Fibroblast of lung (primary cell): ENCODE data around the gene POFUT2. TPM values are rescaled to one million over a fixed set of nuclear protein-coding genes. Genes with fewer than 3 reads are reported as not detected.

Experiments used
- DNase-seq, 2 donors: peaks; one replicate each; pipeline versions ENCODE4 v3.0.0 to v3.0.0-alpha.2; 2010; ENCODE audit warnings: low read depth in 2 of 2
- H2AFZ ChIP-seq: 2 replicates; pipeline ENCODE4 v1.5.1; 2012; ENCODE audit warnings: low read length, control low read depth, inconsistent platforms
- H3K27ac ChIP-seq: 2 replicates; pipeline ENCODE4 v1.5.1; 2011; ENCODE audit warnings: low read length, control low read depth; ENCODE audit not compliant: insufficient read depth
- H3K27me3 ChIP-seq: 2 replicates; pipeline ENCODE4 v1.5.1; 2011; ENCODE audit warnings: mild to moderate bottlenecking, low read length; ENCODE audit not compliant: control insufficient read depth, insufficient read depth
- H3K36me3 ChIP-seq: 2 replicates; pipeline ENCODE4 v1.5.1; 2011; ENCODE audit warnings: low read length; ENCODE audit not compliant: control insufficient read depth, insufficient read depth
- H3K4me1 ChIP-seq: 2 replicates; pipeline ENCODE4 v1.5.1; 2011; ENCODE audit warnings: low read length; ENCODE audit not compliant: control insufficient read depth, insufficient read depth; ENCODE audit errors: extremely low read depth
- H3K4me2 ChIP-seq: 2 replicates; pipeline ENCODE4 v1.5.1; 2011; ENCODE audit warnings: low read length, control low read depth; ENCODE audit not compliant: insufficient read depth; ENCODE audit errors: extremely low read depth
- H3K4me3 ChIP-seq, 4 experiments: fragments of 200-600 bp in 1 of 4; sonication (generic) in 1 of 4; replicated peaks in 1 of 4; 2 replicates each; pipeline ENCODE4 v1.5.1; 2011 to 2016; ENCODE audit warnings: low read length in 4 of 4, low read depth in 3 of 4, mild to moderate bottlenecking in 3 of 4, control low read depth in 2 of 4, inconsistent platforms in 1 of 4, mixed read lengths in 1 of 4; ENCODE audit not compliant: insufficient read depth in 1 of 4; ENCODE audit errors: control extremely low read depth in 1 of 4
- H3K79me2 ChIP-seq: 2 replicates; pipeline ENCODE4 v1.5.1; 2012; ENCODE audit warnings: mild to moderate bottlenecking, low read length, inconsistent platforms; ENCODE audit not compliant: control insufficient read depth, insufficient read depth
- H3K9ac ChIP-seq: 2 replicates; pipeline ENCODE4 v1.5.1; 2011; ENCODE audit warnings: mild to moderate bottlenecking, low read length, control low read depth; ENCODE audit not compliant: insufficient read depth
- H3K9me3 ChIP-seq: 2 replicates; pipeline ENCODE4 v1.5.1; 2012; ENCODE audit warnings: low read depth, low read length; ENCODE audit not compliant: control insufficient read depth, insufficient read depth
- H4K20me1 ChIP-seq: 2 replicates; pipeline ENCODE4 v1.5.1; 2011; ENCODE audit warnings: low read length; ENCODE audit not compliant: control insufficient read depth, insufficient read depth; ENCODE audit errors: extremely low read depth
- EZH2 ChIP-seq: IDR thresholded peaks from 2 replicates; pipeline ENCODE4 v1.5.1; 2012; ENCODE audit warnings: low read length, control low read depth, mild to moderate bottlenecking; ENCODE audit errors: missing control alignments
- polyA plus RNA-seq, 2 donors: library from polyadenylated mRNA; depleted of rRNA in 1 of 2; stranded (reverse) in 1 of 2; unstranded in 1 of 2; fragments of >200 nt; gene quantifications; 2 replicates each; pipeline ENCODE4 v1.2.1, GENCODE V29; 2011 to 2012; ENCODE audit warnings: missing spikeins in 1 of 2
- total RNA-seq: library from RNA; depleted of rRNA; stranded (reverse); fragments of >200 nt; gene quantifications from 2 replicates; pipeline ENCODE4 v1.2.1, GENCODE V29; 2014
- TF ChIP-seq, protein P1 (sequence below), 2 donors: IDR thresholded peaks in 1 of 2; conservative IDR thresholded peaks in 1 of 2; 1 replicate in 1 of 2; 2 replicates in 1 of 2; pipeline ENCODE4 v1.5.1; 2011 to 2012; ENCODE audit warnings: low read length in 2 of 2, control low read depth in 1 of 2, inconsistent platforms in 1 of 2, low read depth in 1 of 2, mild to moderate bottlenecking in 1 of 2

Gene POFUT2
- total and polyA plus RNA-seq, 2 donors (not counting 1 experiment from before 2014, with no cell fraction given), result 56.0 to 60.3 TPM

- Histone ChIP-seq H3K9me3 (no peaks in the 10 kb centered on the region), H3K27ac (no peak overlapping the region), H3K79me2 (no peaks in the 10 kb centered on the region), H3K27me3 (peaks cover 19% of the 10 kb centered on the region), H2AFZ (no peak overlapping the region), H4K20me1 (no peaks in the 10 kb centered on the region), H3K4me2 (no peak overlapping the region), H3K4me1 (peaks cover 3% of the 10 kb centered on the region), H3K4me3 (no peak overlapping the region), H3K9ac (no peak overlapping the region), H3K36me3 (no peaks in the 10 kb centered on the region)
- no peak for DNase-seq
- TF ChIP-seq, protein P1, sequence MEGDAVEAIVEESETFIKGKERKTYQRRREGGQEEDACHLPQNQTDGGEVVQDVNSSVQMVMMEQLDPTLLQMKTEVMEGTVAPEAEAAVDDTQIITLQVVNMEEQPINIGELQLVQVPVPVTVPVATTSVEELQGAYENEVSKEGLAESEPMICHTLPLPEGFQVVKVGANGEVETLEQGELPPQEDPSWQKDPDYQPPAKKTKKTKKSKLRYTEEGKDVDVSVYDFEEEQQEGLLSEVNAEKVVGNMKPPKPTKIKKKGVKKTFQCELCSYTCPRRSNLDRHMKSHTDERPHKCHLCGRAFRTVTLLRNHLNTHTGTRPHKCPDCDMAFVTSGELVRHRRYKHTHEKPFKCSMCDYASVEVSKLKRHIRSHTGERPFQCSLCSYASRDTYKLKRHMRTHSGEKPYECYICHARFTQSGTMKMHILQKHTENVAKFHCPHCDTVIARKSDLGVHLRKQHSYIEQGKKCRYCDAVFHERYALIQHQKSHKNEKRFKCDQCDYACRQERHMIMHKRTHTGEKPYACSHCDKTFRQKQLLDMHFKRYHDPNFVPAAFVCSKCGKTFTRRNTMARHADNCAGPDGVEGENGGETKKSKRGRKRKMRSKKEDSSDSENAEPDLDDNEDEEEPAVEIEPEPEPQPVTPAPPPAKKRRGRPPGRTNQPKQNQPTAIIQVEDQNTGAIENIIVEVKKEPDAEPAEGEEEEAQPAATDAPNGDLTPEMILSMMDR (conservative IDR thresholded peaks at IDR 0.05 in 1 of 2, IDR thresholded peaks at IDR 0.05 in 1 of 2; ENCODE audit: low read depth in 1 of 2, low read length in 2 of 2), result no peak
- no peak for TF ChIP-seq EZH2
Measured at GRCh38 chr21:45246386-45247320, 41.0 kb downstream of the POFUT2 start.

GRCh38 chr21:45244799-45245340 lies 42.8 kb downstream of the POFUT2 start:
- Histone ChIP-seq H3K4me1 (peaks cover 3% of the 10 kb centered on the region), H3K9ac (no peak overlapping the region), H3K27me3 (peaks cover 21% of the 10 kb centered on the region), H3K27ac (no peak overlapping the region), H3K79me2 (no peaks in the 10 kb centered on the region), H3K36me3 (no peaks in the 10 kb centered on the region), H4K20me1 (no peaks in the 10 kb centered on the region), H3K4me3 (no peak overlapping the region), H2AFZ (no peak overlapping the region), H3K9me3 (no peaks in the 10 kb centered on the region), H3K4me2 (no peak overlapping the region)
- DNase-seq, result no peak
- TF ChIP-seq, protein P1 (conservative IDR thresholded peaks at IDR 0.05 in 1 of 2, IDR thresholded peaks at IDR 0.05 in 1 of 2; ENCODE audit: low read depth in 1 of 2, low read length in 2 of 2), result no peak
- TF ChIP-seq EZH2, result no peak

GRCh38 chr21:45243603-45244002 lies 44.1 kb downstream of the POFUT2 start:
- TF ChIP-seq, protein P1 (conservative IDR thresholded peaks at IDR 0.05 in 1 of 2, IDR thresholded peaks at IDR 0.05 in 1 of 2; ENCODE audit: low read depth in 1 of 2, low read length in 2 of 2), result no peak
- no peak for TF ChIP-seq EZH2
- Histone ChIP-seq H3K27me3 (peaks cover 17% of the 10 kb centered on the region), H2AFZ (no peak overlapping the region), H3K4me1 (no peaks in the 10 kb centered on the region), H3K27ac (no peak overlapping the region), H3K79me2 (no peaks in the 10 kb centered on the region), H3K36me3 (no peaks in the 10 kb centered on the region), H4K20me1 (no peaks in the 10 kb centered on the region), H3K4me2 (no peak overlapping the region), H3K4me3 (no peak overlapping the region), H3K9ac (no peak overlapping the region), H3K9me3 (no peaks in the 10 kb centered on the region)
- no peak for DNase-seq
